Right lobe of liver (tissue), 4 donors: ENCODE measurements around the gene TPD52L2.

Source experiments
- CTCF ChIP-seq, 4 donors: fragments of 200-600 bp in 3 of 4; fragments of 450-650 bp in 1 of 4; IDR thresholded peaks; one replicate each; pipeline versions ENCODE4 v1.5.1 to v1.8.0; 2016 to 2022; ENCODE audit warnings: antibody characterized with exemption in 4 of 4, mild to moderate bottlenecking in 2 of 4
- POLR2A ChIP-seq: fragments of 450-650 bp; IDR thresholded peaks from one replicate; pipeline ENCODE4 v1.6.1; 2017; ENCODE audit warnings: antibody characterized with exemption, mild to moderate bottlenecking
- donor health status: DM: no; HTN: no; CAD: no.
- donor health status: DM: no; HTN: no; CAD: no.
- donor health status: DM: no; HTN: yes; CAD: no.

DNA sequence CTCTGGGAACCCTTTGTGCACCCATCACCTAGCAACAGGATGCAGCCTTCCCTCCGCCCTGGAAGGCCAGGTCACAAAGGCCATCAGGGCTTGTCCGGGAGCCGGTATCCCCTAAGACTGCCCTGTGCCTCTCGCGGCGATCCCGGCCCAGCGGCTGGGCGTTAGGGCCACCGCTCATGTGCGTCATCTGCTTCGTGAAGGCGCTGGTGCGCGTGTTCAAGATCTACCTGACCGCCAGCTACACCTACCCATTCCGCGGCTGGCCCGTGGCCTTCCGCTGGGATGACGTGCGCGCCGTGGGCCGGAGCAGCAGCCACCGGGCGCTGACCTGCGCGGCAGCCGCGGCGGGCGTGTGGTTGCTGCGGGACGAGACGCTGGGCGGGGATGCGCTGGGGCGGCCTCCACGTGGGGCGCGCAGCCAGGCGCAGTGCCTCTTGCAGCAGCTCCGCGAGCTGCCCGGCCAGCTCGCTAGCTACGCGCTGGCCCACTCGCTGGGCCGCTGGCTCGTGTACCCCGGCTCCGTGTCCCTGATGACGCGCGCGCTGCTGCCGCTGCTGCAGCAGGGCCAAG, 3.6 kb upstream of the TPD52L2 start, which contains the start of gene ABHD16B:
- no peak for TF ChIP-seq CTCF (IDR thresholded peaks at IDR 0.05)
- TF ChIP-seq POLR2A, result no peak
